Dendritic cell treated with granulocyte-macrophage colony-stimulating factor and Interleukin-4, amounts not matched to agents 40 ng/mL and 50 ng/mL, for 4 days (primary cell): ENCODE results near the gene TGFBR3L.
A peak's percentile ranks its signal among the peaks of the same experiment; 100 is the strongest.

ENCODE experiments used
- H3K27ac Mint-ChIP-seq: one replicate; pipeline ENCODE4 v1.8.0; 2022; ENCODE audit warnings: mild to moderate bottlenecking, mixed read lengths
- H3K27me3 Mint-ChIP-seq: one replicate; pipeline ENCODE4 v1.8.0; 2022; ENCODE audit warnings: mild to moderate bottlenecking, mixed read lengths
- H3K36me3 Mint-ChIP-seq: one replicate; pipeline ENCODE4 v1.8.0; 2022; ENCODE audit warnings: low read depth, mixed read lengths
- H3K4me1 Mint-ChIP-seq: one replicate; pipeline ENCODE4 v1.8.0; 2022; ENCODE audit warnings: low read depth, mixed read lengths
- H3K4me3 Mint-ChIP-seq: one replicate; pipeline ENCODE4 v1.8.0; 2022; ENCODE audit warnings: mild to moderate bottlenecking, moderate library complexity, mixed read lengths
- H3K9me3 Mint-ChIP-seq: one replicate; pipeline ENCODE4 v1.8.0; 2022; ENCODE audit warnings: mixed read lengths
- intact Hi-C: fragments of 100-400 bp; cut with micrococcal nuclease; formaldehyde crosslinking; loops from one replicate; pipeline ENCODE4 v1.15.0; 2022

TGFBR3L gene

GRCh38 chr19:7914598-7915045, at the start of gene TGFBR3L:
Gene TGFBR3L, plus strand, starts transcription at chr19:7914830.
- Mint-ChIP-seq H3K27ac (no peak within 1 kb of the TSS), H3K36me3 (peaks cover 48% of the 10 kb centered on the region), H3K27me3 (peaks cover 64% of the 10 kb centered on the region), H3K4me1 (peaks cover 44% of the 10 kb centered on the region), H3K9me3 (no peaks in the 10 kb centered on the region), H3K4me3 (no peak within 1 kb of the TSS)
- intact Hi-C loops = no loop called here

- H3K9me3 Mint-ChIP-seq = no peaks in the 10 kb centered on the region
- peaks cover 36% of the 10 kb centered on the region for H3K4me1 Mint-ChIP-seq
- H3K36me3 Mint-ChIP-seq = peaks cover 11% of the 10 kb centered on the region
- peaks cover 85% of the 10 kb centered on the region for H3K27me3 Mint-ChIP-seq
- H3K4me3 Mint-ChIP-seq = no peak overlapping the region
- H3K27ac Mint-ChIP-seq = no peak overlapping the region
- intact Hi-C loops = no loop called here
Measured at GRCh38 chr19:7865262-7865911, 49.2 kb upstream of the TGFBR3L start.

GRCh38 chr19:7866399-7867091, 48.1 kb upstream of the TGFBR3L start:
- no peaks in the 10 kb centered on the region for H3K9me3 Mint-ChIP-seq
- intact Hi-C loops = no loop called here
- no peak overlapping the region for H3K4me3 Mint-ChIP-seq
- H3K27ac Mint-ChIP-seq = no peak overlapping the region
- H3K4me1 Mint-ChIP-seq = peaks cover 44% of the 10 kb centered on the region
- peaks cover 77% of the 10 kb centered on the region for H3K27me3 Mint-ChIP-seq
- H3K36me3 Mint-ChIP-seq = no peaks in the 10 kb centered on the region

- H3K9me3 Mint-ChIP-seq = no peaks in the 10 kb centered on the region
- intact Hi-C loops = no loop called here
- H3K4me3 Mint-ChIP-seq = no peak overlapping the region
- H3K36me3 Mint-ChIP-seq = no peaks in the 10 kb centered on the region
- H3K27ac Mint-ChIP-seq = no peak overlapping the region
- peaks cover 46% of the 10 kb centered on the region for H3K4me1 Mint-ChIP-seq
- peaks cover 77% of the 10 kb centered on the region for H3K27me3 Mint-ChIP-seq
Measured at GRCh38 chr19:7867092-7867844, 47.4 kb upstream of the TGFBR3L start.

- Mint-ChIP-seq H3K36me3 (no peaks in the 10 kb centered on the region), H3K4me1 (peaks cover 51% of the 10 kb centered on the region), H3K27ac (peak overlapping the region; percentile 27), H3K9me3 (no peaks in the 10 kb centered on the region), H3K4me3 (peak overlapping the region; percentile 60), H3K27me3 (peaks cover 79% of the 10 kb centered on the region)
- intact Hi-C loops = no loop called here
Measured at GRCh38 chr19:7868326-7868670, 46.3 kb upstream of the TGFBR3L start.

GRCh38 chr19:7868671-7869452, 45.8 kb upstream of the TGFBR3L start:
- no peaks in the 10 kb centered on the region for H3K9me3 Mint-ChIP-seq
- peak overlapping the region; percentile 27 for H3K27ac Mint-ChIP-seq
- peaks cover 56% of the 10 kb centered on the region for H3K4me1 Mint-ChIP-seq
- H3K27me3 Mint-ChIP-seq = peaks cover 79% of the 10 kb centered on the region
- intact Hi-C loops = no loop called here
- no peaks in the 10 kb centered on the region for H3K36me3 Mint-ChIP-seq
- H3K4me3 Mint-ChIP-seq = peak overlapping the region; percentile 62

- intact Hi-C loops = no loop called here
- Mint-ChIP-seq H3K4me1 (peaks cover 58% of the 10 kb centered on the region), H3K9me3 (no peaks in the 10 kb centered on the region), H3K4me3 (peak overlapping the region; percentile 62), H3K27me3 (peaks cover 75% of the 10 kb centered on the region), H3K36me3 (no peaks in the 10 kb centered on the region), H3K27ac (no peak overlapping the region)
Measured at GRCh38 chr19:7869453-7869909, 45.1 kb upstream of the TGFBR3L start.

- peaks cover 75% of the 10 kb centered on the region for H3K27me3 Mint-ChIP-seq
- intact Hi-C loops = no loop called here
- no peaks in the 10 kb centered on the region for H3K9me3 Mint-ChIP-seq
- H3K36me3 Mint-ChIP-seq = no peaks in the 10 kb centered on the region
- no peak overlapping the region for H3K27ac Mint-ChIP-seq
- H3K4me3 Mint-ChIP-seq = peak overlapping the region; percentile 53
- peaks cover 56% of the 10 kb centered on the region for H3K4me1 Mint-ChIP-seq
Measured at GRCh38 chr19:7869910-7870511, 44.6 kb upstream of the TGFBR3L start.

- peak overlapping the region; percentile 61 for H3K4me3 Mint-ChIP-seq
- intact Hi-C loops = no loop called here
- peaks cover 75% of the 10 kb centered on the region for H3K27me3 Mint-ChIP-seq
Measured at GRCh38 chr19:7870571-7871436, 43.8 kb upstream of the TGFBR3L start.

GRCh38 chr19:7871437-7872305, 43.0 kb upstream of the TGFBR3L start:
- H3K36me3 Mint-ChIP-seq = no peaks in the 10 kb centered on the region
- peak overlapping the region; percentile 78 for H3K27ac Mint-ChIP-seq
- H3K27me3 Mint-ChIP-seq = peaks cover 75% of the 10 kb centered on the region
- intact Hi-C loops = no loop called here
- peak overlapping the region; percentile 61 for H3K4me3 Mint-ChIP-seq
- peaks cover 48% of the 10 kb centered on the region for H3K4me1 Mint-ChIP-seq
- H3K9me3 Mint-ChIP-seq = no peaks in the 10 kb centered on the region

More at GRCh38 chr19:7870571-7871436, 43.8 kb upstream of the TGFBR3L start:
- peak overlapping the region; percentile 78 for H3K27ac Mint-ChIP-seq
- no peaks in the 10 kb centered on the region for H3K36me3 Mint-ChIP-seq
- no peaks in the 10 kb centered on the region for H3K9me3 Mint-ChIP-seq
- H3K4me1 Mint-ChIP-seq = peaks cover 48% of the 10 kb centered on the region

GRCh38 chr19:7872306-7873204, 42.1 kb upstream of the TGFBR3L start:
- no peaks in the 10 kb centered on the region for H3K9me3 Mint-ChIP-seq
- H3K27ac Mint-ChIP-seq = peak overlapping the region; percentile 78
- H3K4me3 Mint-ChIP-seq = peak overlapping the region; percentile 61
- intact Hi-C loops = no loop called here
- peaks cover 74% of the 10 kb centered on the region for H3K27me3 Mint-ChIP-seq
- no peaks in the 10 kb centered on the region for H3K36me3 Mint-ChIP-seq
- H3K4me1 Mint-ChIP-seq = peaks cover 48% of the 10 kb centered on the region
